ENCODE data around the gene SELENOI. TPM values are rescaled to one million over a fixed set of nuclear protein-coding genes. Genes with fewer than 3 reads are reported as not detected.
"Not testable (repeated sequence)": the region's sequence is repeated elsewhere in the genome, so short reads cannot be mapped to it uniquely, and the experiment has no call there.

The SELENOI gene
- total RNA-seq, 1 donor, result 11.6 TPM

GRCh38 chr2:26318950-26319349, 27.0 kb upstream of the SELENOI start:
- no peaks in the 10 kb centered on the region for H4K20me1 ChIP-seq (ENCODE audit: insufficient read depth, low read length)
- no peak overlapping the region for H3K4me3 ChIP-seq (ENCODE audit: insufficient read depth, low read length)
- H3K27me3 ChIP-seq (ENCODE audit: insufficient read depth, low read length), result peaks cover 24% of the 10 kb centered on the region
- H3K4me1 ChIP-seq (ENCODE audit: insufficient read depth, low read length), result no peaks in the 10 kb centered on the region
- no peak overlapping the region for H3K4me2 ChIP-seq (ENCODE audit: insufficient read depth, low read length)
- no peak overlapping the region for H3K27ac ChIP-seq (ENCODE audit: low read depth, low read length)
- H2AFZ ChIP-seq (ENCODE audit: low read length), result no peak overlapping the region
- no peaks in the 10 kb centered on the region for H3K9me3 ChIP-seq (ENCODE audit: low read depth, low read length)
- H3K36me3 ChIP-seq (ENCODE audit: insufficient read depth, low read length), result no peaks in the 10 kb centered on the region
- H3K79me2 ChIP-seq (ENCODE audit: insufficient read depth, low read length), result no peaks in the 10 kb centered on the region
- TF ChIP-seq, protein P1, sequence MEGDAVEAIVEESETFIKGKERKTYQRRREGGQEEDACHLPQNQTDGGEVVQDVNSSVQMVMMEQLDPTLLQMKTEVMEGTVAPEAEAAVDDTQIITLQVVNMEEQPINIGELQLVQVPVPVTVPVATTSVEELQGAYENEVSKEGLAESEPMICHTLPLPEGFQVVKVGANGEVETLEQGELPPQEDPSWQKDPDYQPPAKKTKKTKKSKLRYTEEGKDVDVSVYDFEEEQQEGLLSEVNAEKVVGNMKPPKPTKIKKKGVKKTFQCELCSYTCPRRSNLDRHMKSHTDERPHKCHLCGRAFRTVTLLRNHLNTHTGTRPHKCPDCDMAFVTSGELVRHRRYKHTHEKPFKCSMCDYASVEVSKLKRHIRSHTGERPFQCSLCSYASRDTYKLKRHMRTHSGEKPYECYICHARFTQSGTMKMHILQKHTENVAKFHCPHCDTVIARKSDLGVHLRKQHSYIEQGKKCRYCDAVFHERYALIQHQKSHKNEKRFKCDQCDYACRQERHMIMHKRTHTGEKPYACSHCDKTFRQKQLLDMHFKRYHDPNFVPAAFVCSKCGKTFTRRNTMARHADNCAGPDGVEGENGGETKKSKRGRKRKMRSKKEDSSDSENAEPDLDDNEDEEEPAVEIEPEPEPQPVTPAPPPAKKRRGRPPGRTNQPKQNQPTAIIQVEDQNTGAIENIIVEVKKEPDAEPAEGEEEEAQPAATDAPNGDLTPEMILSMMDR (IDR thresholded peaks at IDR 0.05; ENCODE audit: extremely low read depth, low read depth, low read length), result no peak
- DNase-seq (ENCODE audit: insufficient read length, low spot score, missing footprints), result no peak

DNA sequence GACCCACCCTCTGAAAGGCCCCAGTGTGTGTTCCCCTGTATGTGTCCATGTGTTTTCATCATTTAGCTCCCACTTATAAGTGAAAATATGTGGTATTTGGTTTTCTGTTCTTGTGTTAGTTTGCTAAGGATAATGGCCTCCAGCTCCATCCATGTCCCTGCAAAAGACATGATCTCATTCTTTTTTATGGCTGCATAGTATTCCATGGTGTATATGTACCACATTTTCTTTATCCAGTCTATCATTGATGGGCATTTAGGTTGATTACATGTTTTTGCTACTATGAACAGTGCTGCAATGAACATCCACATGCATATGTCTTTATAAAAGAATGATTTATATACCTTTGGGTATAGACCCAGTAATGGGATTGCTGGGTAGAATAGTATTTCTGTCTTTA, 21.5 kb upstream of the SELENOI start:
- H3K27me3 ChIP-seq (ENCODE audit: insufficient read depth, low read length); H3K9me3 ChIP-seq (ENCODE audit: low read depth, low read length); DNase-seq (ENCODE audit: insufficient read length, low spot score, missing footprints); H3K4me2 ChIP-seq (ENCODE audit: insufficient read depth, low read length); H4K20me1 ChIP-seq (ENCODE audit: insufficient read depth, low read length); H3K27ac ChIP-seq (ENCODE audit: low read depth, low read length); H3K4me3 ChIP-seq (ENCODE audit: insufficient read depth, low read length); H3K36me3 ChIP-seq (ENCODE audit: insufficient read depth, low read length); H3K79me2 ChIP-seq (ENCODE audit: insufficient read depth, low read length); H3K4me1 ChIP-seq (ENCODE audit: insufficient read depth, low read length); H2AFZ ChIP-seq (ENCODE audit: low read length): not testable (repeated sequence)

GRCh38 chr2:26324903-26325302, 21.0 kb upstream of the SELENOI start:
- TF ChIP-seq, protein P1 (IDR thresholded peaks at IDR 0.05; ENCODE audit: extremely low read depth, low read depth, low read length), result no peak
- peaks cover 9% of the 10 kb centered on the region for H3K4me1 ChIP-seq (ENCODE audit: insufficient read depth, low read length)
- no peaks in the 10 kb centered on the region for H4K20me1 ChIP-seq (ENCODE audit: insufficient read depth, low read length)
- H3K36me3 ChIP-seq (ENCODE audit: insufficient read depth, low read length), result no peaks in the 10 kb centered on the region
- H2AFZ ChIP-seq (ENCODE audit: low read length), result no peak overlapping the region
- no peak overlapping the region for H3K4me3 ChIP-seq (ENCODE audit: insufficient read depth, low read length)
- H3K27ac ChIP-seq (ENCODE audit: low read depth, low read length), result no peak overlapping the region
- H3K4me2 ChIP-seq (ENCODE audit: insufficient read depth, low read length), result no peak overlapping the region
- no peaks in the 10 kb centered on the region for H3K9me3 ChIP-seq (ENCODE audit: low read depth, low read length)
- H3K27me3 ChIP-seq (ENCODE audit: insufficient read depth, low read length), result peaks cover 8% of the 10 kb centered on the region
- DNase-seq (ENCODE audit: insufficient read length, low spot score, missing footprints), result no peak
- no peaks in the 10 kb centered on the region for H3K79me2 ChIP-seq (ENCODE audit: insufficient read depth, low read length)

- DNase-seq (ENCODE audit: insufficient read length, low spot score, missing footprints), result no peak
- no peak overlapping the region for H3K27ac ChIP-seq (ENCODE audit: low read depth, low read length)
- H3K79me2 ChIP-seq (ENCODE audit: insufficient read depth, low read length), result no peaks in the 10 kb centered on the region
- no peaks in the 10 kb centered on the region for H3K9me3 ChIP-seq (ENCODE audit: low read depth, low read length)
- peaks cover 15% of the 10 kb centered on the region for H3K4me1 ChIP-seq (ENCODE audit: insufficient read depth, low read length)
- H4K20me1 ChIP-seq (ENCODE audit: insufficient read depth, low read length), result no peaks in the 10 kb centered on the region
- peaks cover 7% of the 10 kb centered on the region for H3K27me3 ChIP-seq (ENCODE audit: insufficient read depth, low read length)
- no peak overlapping the region for H2AFZ ChIP-seq (ENCODE audit: low read length)
- H3K4me3 ChIP-seq (ENCODE audit: insufficient read depth, low read length), result no peak overlapping the region
- TF ChIP-seq, protein P1 (IDR thresholded peaks at IDR 0.05; ENCODE audit: extremely low read depth, low read depth, low read length), result no peak
- H3K36me3 ChIP-seq (ENCODE audit: insufficient read depth, low read length), result no peaks in the 10 kb centered on the region
- H3K4me2 ChIP-seq (ENCODE audit: insufficient read depth, low read length), result no peak overlapping the region
Observed at GRCh38 chr2:26325851-26326250, 20.1 kb upstream of the SELENOI start.

Measured in osteoblast (primary cell).